ENCODE results near the gene DPM3. TPM values are rescaled to one million over a fixed set of nuclear protein-coding genes. Genes with fewer than 3 reads are reported as not detected.

DPM3 gene
- total RNA-seq, 3 donors from 2014 or later = 76.3 to 106 (median 78.4) TPM

- DNase-seq = peak in 1 of 3 donors; percentile 40
- no peak for ATAC-seq
- intact Hi-C loops (cut with DNase I, micrococcal nuclease) = loop anchor here in 1 of 2 donors (10.0 kb wide), 1 partner anchor 47 kb away; no protein-coding TSS in a partner anchor
- Histone ChIP-seq H3K36me3 (ENCODE audit: low read depth) (no peaks in the 10 kb centered on the region), H3K4me1 (ENCODE audit: low read depth) (peaks cover 19% of the 10 kb centered on the region), H3K4me3 (no peak overlapping the region), H3K9me3 (no peaks in the 10 kb centered on the region)
- TF ChIP-seq CTCF (IDR thresholded peaks at IDR 0.05) = no peak
These were observed 37.0 kb upstream of the DPM3 start for GRCh38 chr1:155177192-155177917.

GRCh38 chr1:155176544-155177071 is 36.3 kb upstream of the DPM3 start:
- H3K36me3 ChIP-seq (ENCODE audit: low read depth) = no peaks in the 10 kb centered on the region
- H3K4me3 ChIP-seq = no peak overlapping the region
- H3K4me1 ChIP-seq (ENCODE audit: low read depth) = peaks cover 24% of the 10 kb centered on the region
- DNase-seq (peak; percentile 87 to 96 (median 90)), ATAC-seq (peak; percentile 75)
- peak; percentile 82 for TF ChIP-seq CTCF (IDR thresholded peaks at IDR 0.05)
- intact Hi-C loops (cut with DNase I, micrococcal nuclease) = loop anchor here in 1 of 2 donors (10.0 kb wide), 1 partner anchor 48 kb away; no protein-coding TSS in a partner anchor
- no peaks in the 10 kb centered on the region for H3K9me3 ChIP-seq

GRCh38 chr1:155175927-155176371 is 35.6 kb upstream of the DPM3 start:
- intact Hi-C loops (cut with DNase I, micrococcal nuclease) = loop anchor here in 1 of 2 donors (10.0 kb wide), 1 partner anchor 49 kb away; no protein-coding TSS in a partner anchor
- peak; percentile 11 for ATAC-seq

GRCh38 chr1:155175281-155175926 is 35.1 kb upstream of the DPM3 start:
- peak in 2 of 3 donors; percentile 42 to 62 for DNase-seq
- Histone ChIP-seq H3K36me3 (ENCODE audit: low read depth) (no peaks in the 10 kb centered on the region), H3K4me1 (ENCODE audit: low read depth) (peaks cover 24% of the 10 kb centered on the region), H3K4me3 (no peak overlapping the region), H3K9me3 (no peaks in the 10 kb centered on the region)
- intact Hi-C loops (cut with DNase I, micrococcal nuclease) = loop anchor here in 1 of 2 donors (10.0 kb wide), 1 partner anchor 49 kb away; no protein-coding TSS in a partner anchor
- TF ChIP-seq CTCF (IDR thresholded peaks at IDR 0.05) = no peak
- ATAC-seq = no peak

More at GRCh38 chr1:155175927-155176371, 35.6 kb upstream of the DPM3 start:
- Histone ChIP-seq H3K36me3 (ENCODE audit: low read depth) (no peaks in the 10 kb centered on the region), H3K9me3 (no peaks in the 10 kb centered on the region), H3K4me1 (ENCODE audit: low read depth) (peaks cover 24% of the 10 kb centered on the region), H3K4me3 (no peak overlapping the region)
- peak in 2 of 3 donors; percentile 49 to 66 for DNase-seq
- TF ChIP-seq CTCF (IDR thresholded peaks at IDR 0.05) = no peak

- Histone ChIP-seq H3K9me3 (no peaks in the 10 kb centered on the region), H3K4me1 (ENCODE audit: low read depth) (peaks cover 24% of the 10 kb centered on the region), H3K36me3 (ENCODE audit: low read depth) (no peaks in the 10 kb centered on the region), H3K4me3 (no peak overlapping the region)
- ATAC-seq = no peak
- peak in 2 of 3 donors; percentile 60 to 78 for DNase-seq
- no peak for TF ChIP-seq CTCF (IDR thresholded peaks at IDR 0.05)
- intact Hi-C loops (cut with DNase I, micrococcal nuclease) = loop anchor here in 1 of 2 donors (10.0 kb wide), 1 partner anchor 50 kb away; no protein-coding TSS in a partner anchor
These were observed 34.3 kb upstream of the DPM3 start for GRCh38 chr1:155174324-155175280.
